GM23338 (cell line): ENCODE results near the gene GALNT9. TPM values are rescaled to one million over a fixed set of nuclear protein-coding genes. Genes with fewer than 3 reads are reported as not detected.

ENCODE experiments used
- ATAC-seq: fragments of 200-7000 bp; cut with Tn5 transposase; 3 replicates; pipeline ENCODE4 v1.9.1; 2020
- DNase-seq: peaks from one replicate; pipeline ENCODE4 v3.0.0-alpha.2; 2015; ENCODE audit warnings: low spot score
- H2AFZ ChIP-seq: fragments of 200-600 bp; sonication (generic); 2 replicates; pipeline ENCODE4 v1.8.0; 2016; ENCODE audit warnings: antibody characterized with exemption, mild to moderate bottlenecking, moderate library complexity
- H3F3A ChIP-seq: fragments of 200-600 bp; sonication (generic); replicated peaks from 2 replicates; pipeline ENCODE4 v1.8.0; 2017; ENCODE audit warnings: antibody characterized with exemption, mixed run types, low read depth
- H3K27ac ChIP-seq: fragments of 200-600 bp; sonication (generic); 2 replicates; pipeline ENCODE4 v1.6.1; 2016; ENCODE audit warnings: low read depth
- H3K27me3 ChIP-seq: fragments of 200-600 bp; sonication (generic); 2 replicates; pipeline ENCODE4 v1.8.0; 2016; ENCODE audit warnings: mild to moderate bottlenecking, mixed run types, moderate library complexity; ENCODE audit not compliant: insufficient read depth
- H3K36me3 ChIP-seq: fragments of 200-600 bp; sonication (generic); 2 replicates; pipeline ENCODE4 v1.8.0; 2016; ENCODE audit warnings: mild to moderate bottlenecking; ENCODE audit not compliant: insufficient read depth
- H3K4me1 ChIP-seq: fragments of 200-600 bp; sonication (generic); 2 replicates; pipeline ENCODE4 v1.8.0; 2016; ENCODE audit warnings: mild to moderate bottlenecking, moderate library complexity; ENCODE audit not compliant: insufficient read depth
- H3K4me2 ChIP-seq: fragments of 200-600 bp; sonication (generic); 2 replicates; pipeline ENCODE4 v1.7.1; 2017; ENCODE audit warnings: mixed run types
- H3K4me3 ChIP-seq: fragments of 200-600 bp; sonication (generic); 2 replicates; pipeline ENCODE4 v1.6.1; 2016; ENCODE audit warnings: mixed run types
- H3K79me2 ChIP-seq: fragments of 200-600 bp; sonication (generic); replicated peaks from 2 replicates; pipeline ENCODE4 v1.8.0; 2017; ENCODE audit warnings: mild to moderate bottlenecking; ENCODE audit not compliant: insufficient read depth
- H3K9me2 ChIP-seq: fragments of 200-600 bp; sonication (generic); 2 replicates; pipeline ENCODE4 v1.8.0; 2017; ENCODE audit not compliant: insufficient read depth
- H4K20me1 ChIP-seq: fragments of 200-600 bp; sonication (generic); replicated peaks from 2 replicates; pipeline ENCODE4 v1.8.0; 2017; ENCODE audit warnings: mild to moderate bottlenecking; ENCODE audit not compliant: insufficient read depth
- H3K27ac Mint-ChIP-seq: 2 replicates; pipeline ENCODE4 v1.8.0; 2020; ENCODE audit warnings: inconsistent platforms, mild to moderate bottlenecking, moderate library complexity, mixed read lengths
- H3K27me3 Mint-ChIP-seq: 3 replicates; pipeline ENCODE4 v1.8.0; 2022; ENCODE audit warnings: low read depth, mild to moderate bottlenecking, moderate library complexity, mixed read lengths, inconsistent platforms; ENCODE audit not compliant: insufficient read depth, poor library complexity
- H3K36me3 Mint-ChIP-seq: 3 replicates; pipeline ENCODE4 v1.8.0; 2021; ENCODE audit warnings: low read depth, mild to moderate bottlenecking, inconsistent platforms, moderate library complexity, mixed read lengths
- H3K4me1 Mint-ChIP-seq: 3 replicates; pipeline ENCODE4 v1.8.0; 2020; ENCODE audit warnings: mild to moderate bottlenecking, inconsistent platforms, mixed read lengths
- H3K4me3 Mint-ChIP-seq: 3 replicates; pipeline ENCODE4 v1.8.0; 2021; ENCODE audit warnings: moderate library complexity, mild to moderate bottlenecking, inconsistent platforms, mixed read lengths
- H3K9me3 Mint-ChIP-seq: 3 replicates; pipeline ENCODE4 v1.8.0; 2020; ENCODE audit warnings: moderate library complexity, mild to moderate bottlenecking, inconsistent platforms, mixed read lengths
- CREB1 ChIP-seq: fragments of 250-450 bp; sonication (Bioruptor Pico); IDR thresholded peaks from 2 replicates; pipeline ENCODE4 v1.5.0; 2020; ENCODE audit warnings: low read depth, mild to moderate bottlenecking, moderate library complexity
- CTCF ChIP-seq, 2 experiments: fragments of 200-600 bp in 1 of 2; sonication (generic) in 1 of 2; conservative IDR thresholded peaks; 2 replicates each; pipeline versions ENCODE4 v1.5.1 to v1.6.1; 2016 to 2017; ENCODE audit warnings: antibody characterized with exemption in 2 of 2, low read depth in 2 of 2, mild to moderate bottlenecking in 2 of 2, moderate library complexity in 1 of 2
- ETS1 ChIP-seq: IDR thresholded peaks from 2 replicates; pipeline ENCODE4 v1.6.1; 2016; ENCODE audit warnings: antibody characterized with exemption
- EZH2 ChIP-seq: fragments of 200-600 bp; sonication (generic); IDR thresholded peaks from one replicate; pipeline ENCODE4 v1.8.0; 2017; ENCODE audit warnings: antibody characterized with exemption, mild to moderate bottlenecking, low read depth; ENCODE audit not compliant: unreplicated experiment
- EZH2phosphoT487 ChIP-seq: fragments of 200-600 bp; sonication (generic); IDR thresholded peaks from one replicate; pipeline ENCODE4 v1.8.1; 2018; ENCODE audit warnings: antibody characterized with exemption; ENCODE audit not compliant: unreplicated experiment
- JUNB ChIP-seq: IDR thresholded peaks from one replicate; pipeline ENCODE4 v1.6.1; 2016; ENCODE audit warnings: antibody characterized with exemption; ENCODE audit not compliant: unreplicated experiment
- NANOG ChIP-seq: IDR thresholded peaks from 2 replicates; pipeline ENCODE4 v1.6.1; 2016; ENCODE audit warnings: antibody characterized with exemption, borderline replicate concordance
- POLR2AphosphoS5 ChIP-seq: IDR thresholded peaks from 2 replicates; pipeline ENCODE4 v1.6.1; 2016; ENCODE audit warnings: antibody characterized with exemption, low read depth
- STAT1 ChIP-seq: IDR thresholded peaks from one replicate; pipeline ENCODE4 v1.6.1; 2016; ENCODE audit warnings: antibody characterized with exemption; ENCODE audit not compliant: unreplicated experiment
- ZNF114 ChIP-seq: fragments of 250-450 bp; sonication (Bioruptor Pico); IDR thresholded peaks from 2 replicates; pipeline ENCODE4 v1.5.0; 2020; ENCODE audit warnings: mild to moderate bottlenecking, moderate library complexity
- ZNF331 ChIP-seq: fragments of 250-450 bp; sonication (Bioruptor Pico); IDR thresholded peaks from 2 replicates; pipeline ENCODE4 v1.5.0; 2020; ENCODE audit warnings: low read depth, mild to moderate bottlenecking, moderate library complexity
- ZNF462 ChIP-seq: fragments of 250-450 bp; sonication (Bioruptor Pico); IDR thresholded peaks from 2 replicates; pipeline ENCODE4 v1.5.0; 2020; ENCODE audit warnings: mild to moderate bottlenecking, moderate library complexity
- polyA plus RNA-seq: library from polyadenylated mRNA; unstranded; fragments of >200 nt; fragmentation: Nextera tagmentation; extraction: Ambion mirVana; gene quantifications from 2 replicates; pipeline ENCODE4 v1.2.1, GENCODE V29; 2016
- total RNA-seq: library from RNA; depleted of rRNA; stranded (reverse); fragments of >200 nt; shearing (Covaris generic); gene quantifications from 2 replicates; pipeline ENCODE4 v1.2.3, GENCODE V29; 2014

GALNT9 gene
- total and polyA plus RNA-seq, 2 experiments from 2014 or later = 0.81 to 2.5 TPM

- no peak for TF ChIP-seq ZNF462
These were observed 23.2 kb downstream of the GALNT9 start (continued) for GRCh38 chr12:132305991-132306884.

- H3K4me1 Mint-ChIP-seq = no peaks in the 10 kb centered on the region
- H3K4me3 Mint-ChIP-seq = no peak overlapping the region
- no peaks in the 10 kb centered on the region for H3K36me3 ChIP-seq
- no peak overlapping the region for H3K27ac Mint-ChIP-seq
- H3K27me3 Mint-ChIP-seq = peaks cover 19% of the 10 kb centered on the region
- no peak for DNase-seq
- H3K4me1 ChIP-seq = no peaks in the 10 kb centered on the region
- no peak for ATAC-seq
- H3K79me2 ChIP-seq = no peaks in the 10 kb centered on the region
- H3K36me3 Mint-ChIP-seq = peaks cover 3% of the 10 kb centered on the region
- no peaks in the 10 kb centered on the region for H3K27me3 ChIP-seq
- H4K20me1 ChIP-seq = no peaks in the 10 kb centered on the region
- H3K4me3 ChIP-seq = no peak overlapping the region
- no peaks in the 10 kb centered on the region for H3K9me2 ChIP-seq
- H3K4me2 ChIP-seq = no peak overlapping the region
- no peak overlapping the region for H3K27ac ChIP-seq
- no peak overlapping the region for H2AFZ ChIP-seq
- H3F3A ChIP-seq = no peaks in the 10 kb centered on the region
- peaks cover 7% of the 10 kb centered on the region; the same call in 1 of the 3 replicates for H3K9me3 Mint-ChIP-seq
- TF ChIP-seq ETS1 (no peak), CREB1 (no peak), POLR2AphosphoS5 (no peak), STAT1 (no peak), ZNF114 (CRISPR knock-in tag) (no peak), CTCF (conservative IDR thresholded peaks at IDR 0.05; ENCODE audit: low read depth in 2 of 2) (no peak), JUNB (no peak), EZH2phosphoT487 (no peak), ZNF331 (CRISPR knock-in tag) (no peak), NANOG (no peak), EZH2 (no peak)
These were observed 23.8 kb downstream of the GALNT9 start for GRCh38 chr12:132305560-132305966.
